ENCODE data around the gene HEG1.
A peak's percentile ranks its signal among the peaks of the same experiment; 100 is the strongest.

Gene HEG1

GRCh38 chr3:124986192-124987143 is 69.3 kb downstream of the HEG1 start:
- H3K9me3 ChIP-seq (ENCODE audit: severe bottlenecking): no peaks in the 10 kb centered on the region
- H3K4me1 ChIP-seq (ENCODE audit: insufficient read depth, poor library complexity, severe bottlenecking): peaks cover 23% of the 10 kb centered on the region
- ATAC-seq (ENCODE audit: low read depth) (peak; percentile 95), DNase-seq (ENCODE audit: low spot score) (peak; percentile 81)
- TF ChIP-seq CTCF (IDR thresholded peaks at IDR 0.05; ENCODE audit: poor library complexity, severe bottlenecking): peak; percentile 79
- H3K27me3 ChIP-seq (ENCODE audit: insufficient read depth, poor library complexity, severe bottlenecking): no peaks in the 10 kb centered on the region
- no peak overlapping the region for H3K4me3 ChIP-seq (ENCODE audit: severe bottlenecking)
- H3K27ac ChIP-seq (ENCODE audit: poor library complexity, severe bottlenecking): peak overlapping the region; percentile 98
- peaks cover 29% of the 10 kb centered on the region for H3K36me3 ChIP-seq (ENCODE audit: low read depth)

DNA sequence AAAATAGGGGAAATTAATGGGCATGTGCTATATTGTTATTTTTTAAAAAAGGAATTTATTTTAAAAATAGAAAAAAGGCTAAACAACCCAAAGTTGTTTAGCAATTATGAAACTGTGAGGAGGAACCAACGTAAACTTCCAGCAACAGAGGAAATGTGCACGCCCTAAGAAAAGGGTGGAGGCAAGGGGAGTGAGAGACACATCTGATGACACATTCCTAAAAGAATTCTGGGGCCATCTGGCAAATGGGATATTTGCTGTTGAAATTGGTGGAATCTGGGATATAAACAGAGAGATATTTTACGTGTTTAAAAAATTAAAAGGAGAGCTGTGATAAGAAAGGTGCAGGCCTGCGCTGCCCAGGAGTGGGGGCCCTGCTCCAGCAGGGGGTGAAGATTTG is 70.4 kb downstream of the HEG1 start:
- Histone ChIP-seq H3K27me3 (ENCODE audit: insufficient read depth, poor library complexity, severe bottlenecking) (no peaks in the 10 kb centered on the region), H3K4me3 (ENCODE audit: severe bottlenecking) (no peak overlapping the region), H3K9me3 (ENCODE audit: severe bottlenecking) (no peaks in the 10 kb centered on the region), H3K4me1 (ENCODE audit: insufficient read depth, poor library complexity, severe bottlenecking) (peaks cover 23% of the 10 kb centered on the region), H3K27ac (ENCODE audit: poor library complexity, severe bottlenecking) (peak overlapping the region; percentile 98), H3K36me3 (ENCODE audit: low read depth) (peaks cover 23% of the 10 kb centered on the region)
- no peak for TF ChIP-seq CTCF (IDR thresholded peaks at IDR 0.05; ENCODE audit: poor library complexity, severe bottlenecking)
- DNase-seq (ENCODE audit: low spot score) (no peak), ATAC-seq (ENCODE audit: low read depth) (peak; percentile 58)

DNA sequence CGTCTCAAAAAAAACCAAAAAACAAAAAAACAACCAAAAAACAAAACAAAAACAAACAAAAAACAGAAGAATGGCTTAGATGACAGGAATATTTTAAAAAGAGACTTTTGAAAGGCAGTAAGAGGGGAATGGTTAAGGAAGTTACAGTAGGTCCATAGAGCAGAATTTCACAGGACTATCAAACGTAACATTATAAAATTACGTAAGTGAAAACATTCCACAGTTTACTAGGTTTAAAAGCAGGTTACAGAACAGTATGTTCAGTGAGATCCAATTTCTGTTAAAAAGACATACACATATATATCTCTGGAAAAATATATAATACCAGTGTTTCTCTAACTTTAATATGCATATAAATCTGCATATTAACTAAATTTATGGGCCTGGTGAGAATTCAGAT is 71.0 kb downstream of the HEG1 start:
- no peak for TF ChIP-seq CTCF (IDR thresholded peaks at IDR 0.05; ENCODE audit: poor library complexity, severe bottlenecking)
- Histone ChIP-seq H3K27me3 (ENCODE audit: insufficient read depth, poor library complexity, severe bottlenecking) (no peaks in the 10 kb centered on the region), H3K4me1 (ENCODE audit: insufficient read depth, poor library complexity, severe bottlenecking) (peaks cover 23% of the 10 kb centered on the region), H3K4me3 (ENCODE audit: severe bottlenecking) (no peak overlapping the region), H3K9me3 (ENCODE audit: severe bottlenecking) (no peaks in the 10 kb centered on the region), H3K36me3 (ENCODE audit: low read depth) (peaks cover 23% of the 10 kb centered on the region), H3K27ac (ENCODE audit: poor library complexity, severe bottlenecking) (peak overlapping the region; percentile 98)
- DNase-seq (ENCODE audit: low spot score) (no peak), ATAC-seq (ENCODE audit: low read depth) (no peak)

GRCh38 chr3:124982855-124983254 is 72.9 kb downstream of the HEG1 start:
- H3K4me1 ChIP-seq (ENCODE audit: insufficient read depth, poor library complexity, severe bottlenecking): peaks cover 23% of the 10 kb centered on the region
- DNase-seq (ENCODE audit: low spot score): no peak
- no peaks in the 10 kb centered on the region for H3K27me3 ChIP-seq (ENCODE audit: insufficient read depth, poor library complexity, severe bottlenecking)
- no peak overlapping the region for H3K4me3 ChIP-seq (ENCODE audit: severe bottlenecking)
- no peak for TF ChIP-seq CTCF (IDR thresholded peaks at IDR 0.05; ENCODE audit: poor library complexity, severe bottlenecking)
- no peak overlapping the region for H3K27ac ChIP-seq (ENCODE audit: poor library complexity, severe bottlenecking)
- H3K36me3 ChIP-seq (ENCODE audit: low read depth): peaks cover 28% of the 10 kb centered on the region
- no peak for ATAC-seq (ENCODE audit: low read depth)
- no peaks in the 10 kb centered on the region for H3K9me3 ChIP-seq (ENCODE audit: severe bottlenecking)

- H3K4me3 ChIP-seq (ENCODE audit: severe bottlenecking): no peak overlapping the region
- H3K27me3 ChIP-seq (ENCODE audit: insufficient read depth, poor library complexity, severe bottlenecking): no peaks in the 10 kb centered on the region
- ATAC-seq (ENCODE audit: low read depth): no peak
- no peaks in the 10 kb centered on the region for H3K9me3 ChIP-seq (ENCODE audit: severe bottlenecking)
- TF ChIP-seq CTCF (IDR thresholded peaks at IDR 0.05; ENCODE audit: poor library complexity, severe bottlenecking): no peak
- H3K36me3 ChIP-seq (ENCODE audit: low read depth): peaks cover 42% of the 10 kb centered on the region
- DNase-seq (ENCODE audit: low spot score): no peak
- H3K27ac ChIP-seq (ENCODE audit: poor library complexity, severe bottlenecking): no peak overlapping the region
- peaks cover 19% of the 10 kb centered on the region for H3K4me1 ChIP-seq (ENCODE audit: insufficient read depth, poor library complexity, severe bottlenecking)
Measured at GRCh38 chr3:124981472-124981871, 74.3 kb downstream of the HEG1 start.

Measured in RWPE2 (cell line).